Coronary artery (tissue), 2 donors: ENCODE results near the gene SUSD2.

Experiments
- DNase-seq: peaks from one replicate; pipeline ENCODE4 v3.0.0-alpha.2; 2017; ENCODE audit warnings: low spot score
- H3K27ac ChIP-seq, 2 donors: fragments of 200-600 bp; sonication (generic); one replicate each; pipeline ENCODE4 v1.5.1; 2016 to 2019
- H3K4me3 ChIP-seq: fragments of 200-600 bp; sonication (generic); 2 replicates; pipeline ENCODE4 v1.5.1; 2016; ENCODE audit warnings: mild to moderate bottlenecking, moderate library complexity
- CTCF ChIP-seq: fragments of 200-600 bp; sonication (generic); IDR thresholded peaks from one replicate; pipeline ENCODE4 v1.5.1; 2019; ENCODE audit warnings: antibody characterized with exemption

Gene SUSD2

DNA sequence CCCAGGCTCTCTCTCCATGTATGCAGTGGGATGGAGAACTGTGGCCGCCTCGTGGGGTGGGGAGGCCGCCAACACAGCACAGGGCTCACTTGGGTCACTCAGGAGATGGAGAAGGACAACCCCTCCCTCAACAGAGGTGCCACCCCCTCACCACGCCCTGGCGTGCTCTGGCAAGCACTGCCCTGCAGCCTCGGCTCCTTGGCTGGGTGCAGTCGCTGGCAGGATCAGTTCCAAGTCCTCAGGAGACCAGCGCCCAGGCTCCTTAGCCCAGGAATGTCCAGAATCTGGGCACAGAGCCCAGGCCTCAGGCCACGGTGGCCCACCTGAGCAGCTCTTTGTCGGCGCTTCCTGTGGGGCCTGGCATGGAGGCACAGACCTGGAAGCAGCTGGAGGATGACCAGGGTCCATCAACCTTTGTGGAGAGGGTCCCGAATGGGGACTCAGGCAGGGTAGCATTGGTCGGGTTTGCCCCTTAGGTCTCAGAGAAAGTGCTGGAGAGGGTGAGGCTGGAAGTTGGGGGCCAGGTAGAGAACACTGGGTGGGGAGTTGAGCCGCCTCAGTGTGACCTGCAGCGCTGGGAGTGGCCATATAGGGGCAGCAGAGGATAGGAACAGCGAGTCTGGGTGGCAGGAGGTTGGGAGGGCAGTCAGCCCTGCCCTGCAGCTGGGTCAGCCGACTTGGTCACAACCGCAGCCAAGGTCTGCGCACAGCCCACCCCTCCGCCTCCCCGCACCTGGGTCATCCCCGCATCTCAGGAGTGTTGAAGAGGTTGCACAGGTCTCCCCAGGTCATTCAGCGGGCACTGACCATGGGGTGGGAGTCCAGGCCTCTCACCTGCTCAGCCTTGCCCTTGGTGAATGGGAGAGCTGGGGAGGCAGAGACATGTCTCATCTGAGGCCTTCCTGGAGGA lies 8.2 kb downstream of the SUSD2 start:
- no peak overlapping the region for H3K4me3 ChIP-seq
- peak overlapping the region in 1 of 2 donors; percentile 56 for H3K27ac ChIP-seq
- no peak for DNase-seq
- peak; percentile 81 for TF ChIP-seq CTCF

DNA sequence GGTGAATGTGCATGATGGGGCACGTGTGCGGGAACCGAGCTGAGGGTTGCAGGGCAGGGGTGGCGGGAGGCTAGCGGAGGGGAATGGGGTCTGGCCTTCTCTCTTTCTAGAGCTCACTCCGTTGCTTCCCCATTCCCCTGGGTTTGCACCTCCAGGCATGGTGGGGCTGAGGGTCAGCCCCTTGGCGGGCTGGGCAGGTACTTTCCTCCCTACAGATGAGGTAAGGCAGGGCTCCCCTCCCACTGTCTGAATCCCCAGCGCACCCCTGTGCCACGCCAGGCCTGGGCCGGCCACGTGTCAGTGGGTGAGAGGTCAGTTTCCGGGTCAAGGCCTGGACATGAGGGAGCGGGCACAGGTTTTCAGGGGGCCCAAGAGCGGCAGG lies 8.9 kb downstream of the SUSD2 start:
- TF ChIP-seq CTCF, result no peak
- H3K27ac ChIP-seq, result peak overlapping the region in 1 of 2 donors; percentile 56
- DNase-seq, result no peak

DNA sequence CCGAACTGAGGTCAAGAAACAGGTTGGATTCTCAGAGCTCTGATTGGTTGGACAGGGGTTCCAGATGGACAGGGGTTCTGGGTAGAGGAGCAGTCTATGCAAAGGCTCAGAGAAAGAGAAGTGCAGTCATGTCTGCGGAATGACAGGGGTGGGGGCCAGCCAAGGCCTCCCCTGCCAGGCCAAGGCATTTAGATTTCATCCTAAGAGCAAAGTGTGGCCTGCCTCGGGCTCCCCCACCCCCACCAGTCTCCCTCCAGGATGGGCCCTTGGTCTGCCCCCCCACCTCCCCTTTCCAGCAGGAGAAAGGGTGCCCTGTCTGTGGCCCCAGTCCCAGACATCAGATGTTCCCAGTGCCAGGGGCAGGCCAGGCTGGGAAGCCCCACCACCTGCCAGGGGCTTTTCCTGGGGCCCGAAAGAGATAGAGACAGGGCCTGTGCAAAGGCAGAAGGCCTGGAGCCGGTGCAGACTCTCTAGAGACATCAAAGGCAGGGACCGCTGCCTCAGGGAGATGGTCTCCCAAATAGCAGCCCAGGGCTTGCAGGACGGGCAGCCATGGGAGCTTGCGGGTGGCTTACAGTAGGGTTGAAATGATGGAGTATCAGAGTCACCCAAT lies 9.4 kb downstream of the SUSD2 start:
- DNase-seq, result no peak
- H3K4me3 ChIP-seq, result no peak overlapping the region
- TF ChIP-seq CTCF, result no peak
- H3K27ac ChIP-seq, result peak overlapping the region in 1 of 2 donors; percentile 56

More for the DNA sequence above, 8.9 kb downstream of the SUSD2 start:
- H3K4me3 ChIP-seq, result no peak overlapping the region

DNA sequence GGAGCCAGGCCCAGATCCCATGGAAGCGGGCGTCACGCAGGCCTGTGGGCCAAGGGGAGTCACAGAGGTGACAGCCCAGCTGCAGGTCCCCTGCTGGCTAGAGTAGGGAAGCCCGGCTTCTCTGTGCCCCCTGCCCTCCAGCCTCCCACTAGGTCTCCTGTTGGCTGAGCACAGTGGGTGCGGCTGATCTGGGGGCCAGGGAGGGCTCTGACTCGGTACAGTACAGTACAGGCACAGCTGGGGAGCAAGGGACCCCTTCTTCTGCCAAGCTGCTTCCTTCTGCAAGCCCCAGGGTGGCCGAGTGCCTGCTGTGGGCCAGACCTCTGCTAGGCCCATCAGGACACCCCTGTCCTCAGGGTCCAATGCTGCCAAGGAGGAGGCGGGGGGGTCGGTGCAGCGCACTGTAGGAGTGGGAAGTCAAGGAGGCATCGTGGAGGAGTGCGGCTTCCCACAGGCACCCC lies 10.1 kb downstream of the SUSD2 start:
- TF ChIP-seq CTCF, result no peak
- DNase-seq, result no peak
- no peak overlapping the region for H3K4me3 ChIP-seq
- H3K27ac ChIP-seq, result peak overlapping the region in 1 of 2 donors; percentile 56

- H3K27ac ChIP-seq, result no peak overlapping the region
- H3K4me3 ChIP-seq, result no peak overlapping the region
- no peak for DNase-seq
- TF ChIP-seq CTCF, result no peak
Observed at GRCh38 chr22:24191893-24192292, 10.6 kb downstream of the SUSD2 start.

GRCh38 chr22:24198682-24199052 lies 17.4 kb downstream of the SUSD2 start:
- Histone ChIP-seq H3K27ac (peak overlapping the region in 1 of 2 donors; percentile 34), H3K4me3 (no peak overlapping the region)
- no peak for DNase-seq
- TF ChIP-seq CTCF, result no peak
